Neutrophil (primary cell): ENCODE data around the gene ACOXL.

Experiments
- H3K27ac ChIP-seq: fragments of 200-600 bp; sonication (generic); 2 replicates; pipeline ENCODE4 v1.5.1; 2016; ENCODE audit warnings: mild to moderate bottlenecking, moderate library complexity
- H3K27me3 ChIP-seq: fragments of 200-600 bp; sonication (generic); 2 replicates; pipeline ENCODE4 v1.6.0; 2016; ENCODE audit warnings: mild to moderate bottlenecking
- H3K36me3 ChIP-seq: fragments of 200-600 bp; sonication (generic); 2 replicates; pipeline ENCODE4 v1.5.1; 2017
- H3K4me1 ChIP-seq, 2 experiments: fragments of 200-600 bp in 1 of 2; sonication (generic) in 1 of 2; 1 replicate in 1 of 2; 2 replicates in 1 of 2; pipeline versions ENCODE4 v1.5.1 to v1.6.1; 2013 to 2016; ENCODE audit warnings: low read depth in 1 of 2, low read length in 1 of 2, mild to moderate bottlenecking in 1 of 2, moderate library complexity in 1 of 2; ENCODE audit not compliant: control insufficient read depth in 1 of 2, insufficient read depth in 1 of 2
- H3K4me3 ChIP-seq, 2 experiments: fragments of 200-600 bp in 1 of 2; sonication (generic) in 1 of 2; 1 replicate in 1 of 2; 2 replicates in 1 of 2; pipeline ENCODE4 v1.5.1; 2013 to 2016; ENCODE audit warnings: low read depth in 1 of 2, low read length in 1 of 2, mild to moderate bottlenecking in 1 of 2, moderate library complexity in 1 of 2
- H3K9me3 ChIP-seq: fragments of 200-600 bp; sonication (generic); 2 replicates; pipeline ENCODE4 v1.5.1; 2016
- CTCF ChIP-seq: fragments of 200-600 bp; sonication (generic); IDR thresholded peaks from 2 replicates; pipeline ENCODE4 v1.5.1; 2016; ENCODE audit warnings: antibody characterized with exemption

ACOXL gene

GRCh38 chr2:110827511-110827910, 95.1 kb downstream of the ACOXL start:
- no peaks in the 10 kb centered on the region for H3K4me1 ChIP-seq
- no peak for TF ChIP-seq CTCF
- peaks cover 21% of the 10 kb centered on the region for H3K27me3 ChIP-seq
- no peaks in the 10 kb centered on the region for H3K9me3 ChIP-seq
- no peaks in the 10 kb centered on the region for H3K36me3 ChIP-seq
- no peak overlapping the region for H3K4me3 ChIP-seq
- H3K27ac ChIP-seq = no peak overlapping the region

- Histone ChIP-seq H3K36me3 (no peaks in the 10 kb centered on the region), H3K27me3 (peaks cover 21% of the 10 kb centered on the region), H3K4me3 (no peak overlapping the region), H3K4me1 (no peaks in the 10 kb centered on the region), H3K9me3 (no peaks in the 10 kb centered on the region), H3K27ac (no peak overlapping the region)
- no peak for TF ChIP-seq CTCF
These were observed 96.0 kb downstream of the ACOXL start for GRCh38 chr2:110828330-110828729.

- Histone ChIP-seq H3K4me3 (no peak overlapping the region), H3K27ac (no peak overlapping the region), H3K9me3 (no peaks in the 10 kb centered on the region), H3K36me3 (no peaks in the 10 kb centered on the region), H3K4me1 (no peaks in the 10 kb centered on the region), H3K27me3 (peaks cover 26% of the 10 kb centered on the region)
- TF ChIP-seq CTCF = no peak
These were observed 97.2 kb downstream of the ACOXL start for GRCh38 chr2:110829413-110830146.

- H3K27me3 ChIP-seq = peaks cover 22% of the 10 kb centered on the region
- H3K4me1 ChIP-seq = no peaks in the 10 kb centered on the region
- no peak for TF ChIP-seq CTCF
These were observed 100.4 kb downstream of the ACOXL start for GRCh38 chr2:110832740-110833139.

GRCh38 chr2:110834134-110834827, 101.9 kb downstream of the ACOXL start:
- Histone ChIP-seq H3K4me3 (no peak overlapping the region), H3K36me3 (no peaks in the 10 kb centered on the region), H3K27me3 (peaks cover 14% of the 10 kb centered on the region), H3K9me3 (no peaks in the 10 kb centered on the region), H3K4me1 (no peaks in the 10 kb centered on the region), H3K27ac (no peak overlapping the region)
- TF ChIP-seq CTCF = no peak

More at GRCh38 chr2:110832740-110833139, 100.4 kb downstream of the ACOXL start:
- Histone ChIP-seq H3K27ac (no peak overlapping the region), H3K9me3 (no peaks in the 10 kb centered on the region), H3K4me3 (no peak overlapping the region), H3K36me3 (no peaks in the 10 kb centered on the region)
